ENCODE measurements around the gene CEACAM1.

DNA sequence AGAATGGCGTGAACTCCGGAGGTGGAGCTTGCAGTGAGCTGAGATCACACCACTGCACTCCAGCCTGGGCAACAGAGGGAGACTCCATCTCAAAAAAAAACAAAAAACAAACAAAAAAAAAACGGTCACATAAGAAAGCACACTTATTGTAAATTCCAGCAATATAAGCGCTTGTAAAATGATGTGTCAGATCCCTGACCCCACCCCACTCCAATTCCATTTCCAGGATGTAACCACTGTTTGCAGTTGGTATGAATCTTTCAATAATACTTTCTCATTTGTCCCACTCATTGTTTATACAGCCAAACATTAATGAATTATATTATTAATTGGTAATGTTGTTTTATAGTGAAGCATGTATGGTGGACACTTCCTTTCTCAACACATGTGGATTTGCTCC lies 15.9 kb upstream of the CEACAM1 start:
- TF ChIP-seq GLIS3 (CRISPR knock-in tag; IDR thresholded peaks at IDR 0.05) (no peak), ZC3H10 (CRISPR knock-in tag; IDR thresholded peaks at IDR 0.05) (no peak), ESRRG (CRISPR knock-in tag; IDR thresholded peaks at IDR 0.05) (no peak), ZFP30 (CRISPR knock-in tag; IDR thresholded peaks at IDR 0.05) (no peak), ZNF565 (CRISPR knock-in tag; conservative IDR thresholded peaks at IDR 0.05; ENCODE audit: low read depth) (no peak), ISL1 (CRISPR knock-in tag; IDR thresholded peaks at IDR 0.05) (no peak), OSR1 (CRISPR knock-in tag; IDR thresholded peaks at IDR 0.05) (no peak), RARB (CRISPR knock-in tag; IDR thresholded peaks at IDR 0.05) (no peak)
- TF ChIP-seq, protein P1, sequence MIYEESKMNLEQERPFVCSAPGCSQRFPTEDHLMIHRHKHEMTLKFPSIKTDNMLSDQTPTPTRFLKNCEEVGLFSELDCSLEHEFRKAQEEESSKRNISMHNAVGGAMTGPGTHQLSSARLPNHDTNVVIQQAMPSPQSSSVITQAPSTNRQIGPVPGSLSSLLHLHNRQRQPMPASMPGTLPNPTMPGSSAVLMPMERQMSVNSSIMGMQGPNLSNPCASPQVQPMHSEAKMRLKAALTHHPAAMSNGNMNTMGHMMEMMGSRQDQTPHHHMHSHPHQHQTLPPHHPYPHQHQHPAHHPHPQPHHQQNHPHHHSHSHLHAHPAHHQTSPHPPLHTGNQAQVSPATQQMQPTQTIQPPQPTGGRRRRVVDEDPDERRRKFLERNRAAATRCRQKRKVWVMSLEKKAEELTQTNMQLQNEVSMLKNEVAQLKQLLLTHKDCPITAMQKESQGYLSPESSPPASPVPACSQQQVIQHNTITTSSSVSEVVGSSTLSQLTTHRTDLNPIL (CRISPR knock-in tag; IDR thresholded peaks at IDR 0.05; ENCODE audit: low read depth) = no peak
